Measurements from ENCODE around the gene SKP2. TPM values are rescaled to one million over a fixed set of nuclear protein-coding genes. Genes with fewer than 3 reads are reported as not detected.

Gene SKP2
- total RNA-seq, 1 donor from 2014 or later: 31.4 TPM

- no peak for DNase-seq (ENCODE audit: low read depth)
- H3K27ac ChIP-seq (ENCODE audit: low read depth, low read length): no peak overlapping the region
- FAIRE-seq: no peak
- peaks cover 7% of the 10 kb centered on the region for H4K20me1 ChIP-seq (ENCODE audit: insufficient read depth, low read length)
- H3K9me3 Mint-ChIP-seq (ENCODE audit: unreplicated experiment): peaks cover 2% of the 10 kb centered on the region
- no peak overlapping the region for H2AFZ ChIP-seq (ENCODE audit: low read depth, low read length)
- peak overlapping the region; percentile 94 for H3K4me3 Mint-ChIP-seq (ENCODE audit: unreplicated experiment)
- no peaks in the 10 kb centered on the region for H3K27me3 ChIP-seq (ENCODE audit: insufficient read depth, low read length)
- no peaks in the 10 kb centered on the region for H3K27me3 Mint-ChIP-seq (ENCODE audit: low read depth, unreplicated experiment)
- H3K4me1 ChIP-seq (ENCODE audit: insufficient read depth, low read length): peaks cover 25% of the 10 kb centered on the region
- H3K36me3 Mint-ChIP-seq (ENCODE audit: low read depth, unreplicated experiment): peaks cover 10% of the 10 kb centered on the region
- peaks cover 59% of the 10 kb centered on the region for H3K79me2 ChIP-seq (ENCODE audit: insufficient read depth, low read length)
- no peaks in the 10 kb centered on the region for H3K9me3 ChIP-seq (ENCODE audit: insufficient read depth, low read depth, low read length)
- H3K4me1 Mint-ChIP-seq (ENCODE audit: low read depth, unreplicated experiment): peaks cover 41% of the 10 kb centered on the region
- peaks cover 6% of the 10 kb centered on the region for H3K36me3 ChIP-seq (ENCODE audit: insufficient read depth, low read length)
- H3K27ac Mint-ChIP-seq (ENCODE audit: unreplicated experiment): no peak overlapping the region
- peak overlapping the region; percentile 87 for H3K9ac ChIP-seq (ENCODE audit: low read length)
- peak overlapping the region; percentile 88 for H3K4me2 ChIP-seq (ENCODE audit: low read length)
- peak overlapping the region; percentile 88 for H3K4me3 ChIP-seq (ENCODE audit: insufficient read depth, low read depth, low read length)
- TF ChIP-seq EZH2 (IDR thresholded peaks at IDR 0.05; ENCODE audit: insufficient read depth, low read length): no peak
- TF ChIP-seq, protein P1, sequence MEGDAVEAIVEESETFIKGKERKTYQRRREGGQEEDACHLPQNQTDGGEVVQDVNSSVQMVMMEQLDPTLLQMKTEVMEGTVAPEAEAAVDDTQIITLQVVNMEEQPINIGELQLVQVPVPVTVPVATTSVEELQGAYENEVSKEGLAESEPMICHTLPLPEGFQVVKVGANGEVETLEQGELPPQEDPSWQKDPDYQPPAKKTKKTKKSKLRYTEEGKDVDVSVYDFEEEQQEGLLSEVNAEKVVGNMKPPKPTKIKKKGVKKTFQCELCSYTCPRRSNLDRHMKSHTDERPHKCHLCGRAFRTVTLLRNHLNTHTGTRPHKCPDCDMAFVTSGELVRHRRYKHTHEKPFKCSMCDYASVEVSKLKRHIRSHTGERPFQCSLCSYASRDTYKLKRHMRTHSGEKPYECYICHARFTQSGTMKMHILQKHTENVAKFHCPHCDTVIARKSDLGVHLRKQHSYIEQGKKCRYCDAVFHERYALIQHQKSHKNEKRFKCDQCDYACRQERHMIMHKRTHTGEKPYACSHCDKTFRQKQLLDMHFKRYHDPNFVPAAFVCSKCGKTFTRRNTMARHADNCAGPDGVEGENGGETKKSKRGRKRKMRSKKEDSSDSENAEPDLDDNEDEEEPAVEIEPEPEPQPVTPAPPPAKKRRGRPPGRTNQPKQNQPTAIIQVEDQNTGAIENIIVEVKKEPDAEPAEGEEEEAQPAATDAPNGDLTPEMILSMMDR (IDR thresholded peaks at IDR 0.05; ENCODE audit: insufficient read depth, low read depth, low read length): no peak
These were observed 1.8 kb downstream of the SKP2 start for GRCh38 chr5:36153726-36154125.

GRCh38 chr5:36155291-36155690 is 3.4 kb downstream of the SKP2 start:
- TF ChIP-seq, protein P1 (IDR thresholded peaks at IDR 0.05; ENCODE audit: insufficient read depth, low read depth, low read length): no peak
- no peak for TF ChIP-seq EZH2 (IDR thresholded peaks at IDR 0.05; ENCODE audit: insufficient read depth, low read length)
- no peak overlapping the region for H3K4me2 ChIP-seq (ENCODE audit: low read length)
- H3K4me1 ChIP-seq (ENCODE audit: insufficient read depth, low read length): peaks cover 25% of the 10 kb centered on the region
- Mint-ChIP-seq H3K36me3 (ENCODE audit: low read depth, unreplicated experiment) (peaks cover 10% of the 10 kb centered on the region), H3K9me3 (ENCODE audit: unreplicated experiment) (peaks cover 2% of the 10 kb centered on the region), H3K27ac (ENCODE audit: unreplicated experiment) (no peak overlapping the region), H3K4me3 (ENCODE audit: unreplicated experiment) (no peak overlapping the region), H3K4me1 (ENCODE audit: low read depth, unreplicated experiment) (peaks cover 41% of the 10 kb centered on the region), H3K27me3 (ENCODE audit: low read depth, unreplicated experiment) (no peaks in the 10 kb centered on the region)
- no peaks in the 10 kb centered on the region for H3K9me3 ChIP-seq (ENCODE audit: insufficient read depth, low read depth, low read length)
- no peak overlapping the region for H3K9ac ChIP-seq (ENCODE audit: low read length)
- H3K79me2 ChIP-seq (ENCODE audit: insufficient read depth, low read length): peaks cover 74% of the 10 kb centered on the region
- peaks cover 16% of the 10 kb centered on the region for H4K20me1 ChIP-seq (ENCODE audit: insufficient read depth, low read length)
- no peak overlapping the region for H3K4me3 ChIP-seq (ENCODE audit: insufficient read depth, low read depth, low read length)
- H3K27ac ChIP-seq (ENCODE audit: low read depth, low read length): no peak overlapping the region
- no peak overlapping the region for H2AFZ ChIP-seq (ENCODE audit: low read depth, low read length)
- H3K36me3 ChIP-seq (ENCODE audit: insufficient read depth, low read length): peaks cover 17% of the 10 kb centered on the region
- no peaks in the 10 kb centered on the region for H3K27me3 ChIP-seq (ENCODE audit: insufficient read depth, low read length)
- DNase-seq (ENCODE audit: low read depth) (no peak), FAIRE-seq (no peak)

- no peaks in the 10 kb centered on the region for H3K9me3 ChIP-seq (ENCODE audit: insufficient read depth, low read depth, low read length)
- FAIRE-seq (no peak), DNase-seq (ENCODE audit: low read depth) (peak; percentile 63)
- H3K27me3 Mint-ChIP-seq (ENCODE audit: low read depth, unreplicated experiment): no peaks in the 10 kb centered on the region
- H3K27ac Mint-ChIP-seq (ENCODE audit: unreplicated experiment): peak overlapping the region; percentile 91
- H3K79me2 ChIP-seq (ENCODE audit: insufficient read depth, low read length): peaks cover 79% of the 10 kb centered on the region
- no peak overlapping the region for H3K4me3 Mint-ChIP-seq (ENCODE audit: unreplicated experiment)
- peaks cover 2% of the 10 kb centered on the region for H3K9me3 Mint-ChIP-seq (ENCODE audit: unreplicated experiment)
- no peak overlapping the region for H3K9ac ChIP-seq (ENCODE audit: low read length)
- H3K36me3 ChIP-seq (ENCODE audit: insufficient read depth, low read length): peaks cover 18% of the 10 kb centered on the region
- no peak overlapping the region for H3K4me3 ChIP-seq (ENCODE audit: insufficient read depth, low read depth, low read length)
- peaks cover 19% of the 10 kb centered on the region for H3K4me1 ChIP-seq (ENCODE audit: insufficient read depth, low read length)
- H3K27me3 ChIP-seq (ENCODE audit: insufficient read depth, low read length): no peaks in the 10 kb centered on the region
- H3K36me3 Mint-ChIP-seq (ENCODE audit: low read depth, unreplicated experiment): peaks cover 10% of the 10 kb centered on the region
- H3K4me2 ChIP-seq (ENCODE audit: low read length): peak overlapping the region; percentile 24
- TF ChIP-seq EZH2 (IDR thresholded peaks at IDR 0.05; ENCODE audit: insufficient read depth, low read length): no peak
- TF ChIP-seq, protein P1 (IDR thresholded peaks at IDR 0.05; ENCODE audit: insufficient read depth, low read depth, low read length): no peak
- H3K27ac ChIP-seq (ENCODE audit: low read depth, low read length): peak overlapping the region; percentile 6
- no peak overlapping the region for H2AFZ ChIP-seq (ENCODE audit: low read depth, low read length)
- peaks cover 37% of the 10 kb centered on the region for H3K4me1 Mint-ChIP-seq (ENCODE audit: low read depth, unreplicated experiment)
- H4K20me1 ChIP-seq (ENCODE audit: insufficient read depth, low read length): peaks cover 21% of the 10 kb centered on the region
These were observed 4.2 kb downstream of the SKP2 start for GRCh38 chr5:36156121-36156601.

Measured in astrocyte (in vitro differentiated cells and primary cell).